ENCODE results near the gene COG7. TPM values are rescaled to one million over a fixed set of nuclear protein-coding genes. Genes with fewer than 3 reads are reported as not detected.
"Not testable (repeated sequence)": the region's sequence is repeated elsewhere in the genome, so short reads cannot be mapped to it uniquely, and the experiment has no call there.

Gene COG7
- total RNA-seq, 1 experiment from 2014 or later = 12.8 TPM

DNA sequence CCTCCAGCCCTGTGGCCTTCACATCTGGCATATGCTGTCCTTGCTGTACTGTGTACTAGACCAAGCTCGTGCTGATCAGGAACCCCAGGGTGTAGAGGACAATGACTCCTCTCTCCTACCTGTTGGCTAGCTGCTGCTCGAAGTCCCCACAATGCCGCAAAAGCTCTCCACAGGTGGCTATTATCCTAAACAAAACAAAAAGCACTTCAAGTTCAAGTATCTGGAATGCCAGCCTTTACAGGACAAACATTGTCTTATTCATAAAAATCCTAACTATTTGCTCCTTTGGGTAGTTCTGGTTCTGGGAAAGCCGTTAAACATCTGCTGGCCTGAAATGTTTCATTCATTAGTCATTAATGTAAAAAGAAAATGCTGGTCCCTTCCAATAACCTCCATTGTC lies 42.8 kb downstream of the COG7 start:
- DNase-seq (ENCODE audit: low read depth) = no peak

DNA sequence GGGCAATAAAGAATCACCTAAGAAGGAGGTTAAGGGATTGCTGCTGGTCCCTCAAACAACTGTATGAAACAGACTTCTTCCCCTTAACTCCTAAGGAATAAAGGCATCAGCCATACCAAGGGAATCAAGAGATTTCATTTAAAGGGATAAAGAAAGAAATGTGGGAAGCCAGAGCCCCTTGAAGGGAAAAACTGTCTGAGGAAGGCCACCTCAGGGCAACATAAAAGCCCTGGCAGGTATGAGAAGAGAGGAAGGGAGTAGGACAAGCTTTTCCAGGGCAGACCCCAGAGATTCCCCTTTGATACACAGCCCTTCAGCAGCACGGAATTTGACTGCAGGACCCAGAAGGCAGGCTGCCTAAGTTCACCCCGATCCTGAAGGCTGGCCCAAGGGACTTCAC lies 43.5 kb downstream of the COG7 start:
- no peak for DNase-seq (ENCODE audit: low read depth)

- no peak for DNase-seq (ENCODE audit: low read depth)
Observed at GRCh38 chr16:23408823-23409298, 44.1 kb downstream of the COG7 start.

DNA sequence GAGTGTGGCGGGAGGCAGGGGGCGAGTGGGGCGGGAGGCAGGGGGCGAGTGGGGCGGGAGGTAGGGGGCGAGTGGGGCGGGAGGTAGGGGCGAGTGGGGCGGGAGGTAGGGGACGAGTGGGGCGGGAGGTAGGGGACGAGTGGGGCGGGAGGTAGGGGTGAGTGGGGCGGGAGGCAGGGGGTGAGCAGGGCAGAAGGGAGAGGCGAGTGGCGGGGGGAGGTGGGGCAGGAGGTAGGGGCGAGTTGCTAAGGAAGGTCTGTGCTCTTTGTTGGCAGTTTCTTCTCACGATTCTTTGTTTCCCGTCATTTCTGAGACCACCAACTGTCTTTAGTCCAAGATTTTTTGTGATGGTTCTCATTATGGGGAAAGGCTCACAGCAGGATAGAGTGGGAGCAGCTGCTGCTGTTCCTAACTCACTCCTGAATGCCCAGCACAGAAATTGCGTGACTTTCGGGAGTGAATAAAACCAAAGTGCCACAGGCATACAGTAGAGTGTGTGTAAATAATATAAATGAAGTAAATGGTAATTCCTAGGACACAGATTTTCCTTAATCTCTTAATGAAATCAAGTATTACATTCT lies 44.7 kb downstream of the COG7 start:
- no peak for DNase-seq (ENCODE audit: low read depth)

DNA sequence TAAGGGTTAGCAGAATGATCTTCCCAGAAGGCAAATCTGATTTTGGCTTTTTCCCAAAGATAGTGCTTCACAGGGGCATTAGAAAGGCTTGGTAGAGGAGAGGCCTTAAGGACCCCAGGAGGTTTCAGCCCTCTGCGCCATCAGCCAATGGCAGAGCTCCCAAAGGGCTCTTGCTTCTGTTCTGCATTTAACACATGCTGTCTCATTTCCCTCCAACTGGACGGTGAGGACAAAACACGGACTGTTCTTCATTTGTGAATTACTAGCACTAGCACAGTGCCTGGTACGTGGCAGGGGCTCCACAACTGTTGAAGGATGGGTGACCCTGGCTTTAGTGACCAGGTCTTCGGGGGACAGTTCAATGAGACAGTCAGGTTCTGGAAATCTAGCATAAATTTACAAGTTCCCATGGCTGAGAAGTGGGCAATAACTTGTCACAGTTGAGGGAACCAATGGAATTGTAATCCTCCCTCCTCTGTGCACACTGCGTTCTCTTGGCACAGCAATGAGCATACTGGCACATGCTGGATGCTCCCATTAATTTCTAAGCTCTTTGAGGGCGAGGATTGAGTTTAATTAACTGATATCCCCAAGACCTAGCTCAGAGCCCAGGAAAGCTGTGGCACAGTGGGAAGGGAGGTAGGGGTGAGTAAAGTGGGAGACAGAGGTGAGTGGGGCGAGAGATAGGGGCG lies 45.4 kb downstream of the COG7 start:
- DNase-seq (ENCODE audit: low read depth) = no peak

DNA sequence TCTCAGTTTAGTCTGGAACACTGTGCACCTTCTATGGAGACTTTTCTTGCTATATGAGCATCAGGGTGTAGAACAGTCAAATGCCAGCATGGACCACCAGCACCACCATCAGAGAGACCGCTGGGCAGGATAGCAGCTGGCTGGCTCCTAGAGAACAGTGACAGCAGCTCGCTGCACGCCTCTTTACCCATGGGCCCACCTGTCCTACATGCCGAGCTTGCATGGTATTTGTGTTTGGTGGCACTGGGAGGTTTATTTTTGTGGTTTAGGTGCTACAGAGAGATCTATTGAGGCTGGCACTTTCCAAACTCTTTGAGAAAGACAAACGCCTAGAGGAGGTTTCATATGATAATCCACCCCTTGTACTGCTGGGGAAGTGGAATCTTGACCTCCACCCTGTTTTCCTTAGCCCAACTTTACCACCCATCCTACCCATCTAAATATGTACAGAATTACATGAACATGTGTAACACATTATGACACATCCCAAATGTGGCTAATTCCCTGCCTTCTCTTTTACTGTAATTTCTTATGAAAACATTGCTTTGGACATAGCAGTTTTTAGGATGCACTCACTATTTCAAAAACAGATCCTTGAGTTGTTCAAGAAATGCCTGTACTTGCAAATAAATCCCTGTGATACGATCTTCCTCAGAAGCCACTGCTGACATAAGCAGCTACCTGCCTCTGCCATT lies 46.3 kb downstream of the COG7 start:
- no peak for DNase-seq (ENCODE audit: low read depth)

DNA sequence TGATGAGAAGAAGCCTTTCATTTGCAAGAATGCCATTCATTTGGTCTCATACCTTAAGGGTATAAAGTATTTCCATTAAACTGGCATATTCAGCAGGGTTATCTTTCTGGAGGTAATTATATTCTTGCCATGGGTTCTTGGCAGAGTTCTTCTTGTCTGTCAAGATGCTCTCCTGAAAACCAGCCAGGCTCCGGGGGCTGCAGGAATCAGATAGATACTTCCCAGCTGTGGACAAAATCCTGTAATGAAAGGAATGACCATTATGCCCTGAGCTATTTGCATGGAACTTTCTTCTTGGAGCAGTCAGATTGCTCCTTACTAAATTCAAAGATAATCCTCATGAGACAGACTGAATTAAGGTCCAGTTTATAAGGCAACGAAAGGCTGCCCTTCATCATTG lies 47.0 kb downstream of the COG7 start:
- no peak for DNase-seq (ENCODE audit: low read depth)

DNA sequence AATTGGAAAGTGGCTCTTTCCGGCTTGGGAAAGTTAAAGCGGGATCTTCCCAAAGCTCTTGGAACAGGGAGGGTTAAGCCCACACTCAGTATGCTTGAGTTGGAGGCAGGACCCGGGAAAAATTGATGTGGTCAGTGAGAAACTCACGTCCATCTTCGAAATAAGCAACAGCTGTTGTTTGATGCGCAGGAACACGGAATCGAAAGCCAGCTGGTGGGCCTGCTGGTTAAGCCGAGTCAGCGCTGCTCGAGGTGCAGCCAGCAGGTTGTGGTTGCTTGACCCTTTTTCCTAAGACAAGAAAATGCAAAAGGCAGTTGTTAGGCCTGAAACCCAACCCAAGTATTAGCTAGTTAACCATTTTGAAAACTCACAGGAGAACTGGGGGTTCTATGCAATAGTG lies 49.4 kb downstream of the COG7 start:
- DNase-seq (ENCODE audit: low read depth) = no peak

DNA sequence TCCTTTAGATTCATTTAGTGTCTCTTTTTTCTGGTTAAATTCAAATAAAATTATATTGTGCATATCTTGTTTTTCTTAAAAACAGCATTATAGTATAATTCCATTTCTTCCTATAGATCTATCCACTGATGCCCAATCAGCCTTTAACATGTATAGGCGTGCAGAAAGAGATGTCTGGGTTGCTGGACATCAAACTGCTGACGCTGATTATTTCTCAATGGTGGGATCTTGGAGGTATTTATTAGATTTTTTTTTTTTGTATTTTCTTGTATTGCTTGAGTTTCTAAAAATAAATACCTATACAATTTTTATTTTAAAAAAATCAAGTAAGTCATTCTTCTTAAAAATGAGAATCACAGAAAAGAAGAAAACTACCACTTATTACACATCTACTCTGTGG lies 50.9 kb downstream of the COG7 start:
- DNase-seq (ENCODE audit: low read depth) = no peak

GRCh38 chr16:23401139-23401538 lies 51.9 kb downstream of the COG7 start:
- DNase-seq (ENCODE audit: low read depth) = no peak

GRCh38 chr16:23400447-23400846 lies 52.5 kb downstream of the COG7 start:
- not testable (repeated sequence) for DNase-seq (ENCODE audit: low read depth)

DNA sequence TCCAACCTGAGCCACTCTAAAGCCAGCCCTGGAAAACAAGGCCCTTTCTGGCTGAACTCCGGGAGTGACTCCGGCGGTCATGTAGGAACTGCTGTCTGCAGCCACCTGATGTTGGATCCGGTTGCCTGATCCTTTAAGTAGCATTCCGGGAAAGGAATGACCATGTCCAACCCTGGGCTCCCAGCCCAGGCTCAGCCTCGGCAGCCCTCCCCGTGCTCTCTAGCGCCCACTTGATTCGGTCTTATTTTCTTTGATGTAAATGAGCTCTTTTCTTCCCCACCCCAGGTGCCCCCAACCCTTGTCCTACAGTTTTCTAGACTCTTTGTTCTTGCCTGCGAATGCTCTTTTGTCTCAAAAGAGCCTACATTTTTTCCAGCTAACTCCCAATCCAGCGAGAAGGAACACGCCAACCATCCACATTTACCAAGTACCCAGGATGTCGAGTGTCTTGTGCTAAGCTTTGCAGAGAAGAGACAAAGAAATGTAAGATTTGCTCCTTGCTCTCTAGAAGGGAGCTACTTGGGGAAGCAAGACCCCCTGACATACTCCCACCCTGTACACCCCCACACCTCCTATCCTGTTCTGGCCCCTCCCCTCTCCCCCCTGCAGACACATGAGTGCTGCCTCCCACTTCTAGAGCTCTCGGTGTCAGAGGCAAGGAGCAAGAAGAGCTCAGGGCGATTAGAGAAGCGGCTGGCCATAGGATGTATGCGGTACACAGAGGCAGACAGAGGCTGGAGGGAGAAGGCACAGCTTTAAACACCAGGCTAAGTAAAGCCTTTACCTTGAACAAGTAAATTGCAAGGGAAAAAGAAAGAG lies 53.8 kb downstream of the COG7 start:
- no peak for DNase-seq (ENCODE audit: low read depth)

GRCh38 chr16:23397464-23397863 lies 55.5 kb downstream of the COG7 start:
- DNase-seq (ENCODE audit: low read depth) = no peak

- no peak for DNase-seq (ENCODE audit: low read depth)
Observed at GRCh38 chr16:23395732-23396131, 57.3 kb downstream of the COG7 start.

GRCh38 chr16:23394141-23394831 lies 58.7 kb downstream of the COG7 start:
- no peak for DNase-seq (ENCODE audit: low read depth)

- no peak for DNase-seq (ENCODE audit: low read depth)
Observed at GRCh38 chr16:23392223-23392600, 60.8 kb downstream of the COG7 start.

DNA sequence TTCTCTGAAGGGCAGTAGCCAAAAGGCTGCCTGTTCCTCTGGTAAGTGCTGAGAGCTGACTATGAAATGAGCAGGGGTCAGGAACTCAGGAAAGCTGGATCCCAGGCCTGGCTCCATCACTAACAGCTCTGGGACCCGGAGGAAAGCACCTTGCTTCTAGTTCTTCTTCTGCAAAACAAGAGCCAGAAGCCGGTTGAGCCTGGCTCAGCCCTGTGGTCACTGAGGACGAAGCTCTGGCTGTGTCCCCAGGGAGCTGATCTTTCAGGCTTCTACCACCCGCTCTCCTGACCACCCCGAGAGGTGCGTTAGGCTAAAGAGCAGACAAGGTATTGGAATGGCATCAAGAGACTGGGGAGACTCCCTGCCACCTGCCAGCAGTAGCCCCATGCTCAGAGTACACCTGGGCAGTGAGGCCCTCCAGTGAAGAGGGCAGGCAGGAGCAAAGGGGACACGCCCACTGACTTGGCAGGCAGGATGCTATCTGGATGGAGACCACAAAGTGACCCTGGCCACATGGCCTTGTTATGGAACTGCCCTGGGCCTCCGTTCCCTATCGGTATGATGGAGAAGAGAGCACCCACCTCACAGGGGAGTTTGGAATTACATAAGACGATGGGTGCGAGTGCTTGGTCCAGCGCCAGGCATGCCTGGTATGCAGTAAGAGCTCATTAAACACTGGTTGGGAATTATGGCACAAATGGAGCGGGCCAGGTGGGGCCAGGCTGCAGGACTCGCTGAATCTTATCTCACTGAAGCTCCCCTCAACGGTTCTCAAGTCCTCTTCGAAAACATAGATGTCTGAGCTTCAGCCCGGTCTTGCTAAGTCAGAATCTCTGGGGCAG lies 61.4 kb downstream of the COG7 start:
- DNase-seq (ENCODE audit: low read depth) = no peak

GRCh38 chr16:23389936-23390335 lies 63.1 kb downstream of the COG7 start:
- DNase-seq (ENCODE audit: low read depth) = not testable (repeated sequence)

DNA sequence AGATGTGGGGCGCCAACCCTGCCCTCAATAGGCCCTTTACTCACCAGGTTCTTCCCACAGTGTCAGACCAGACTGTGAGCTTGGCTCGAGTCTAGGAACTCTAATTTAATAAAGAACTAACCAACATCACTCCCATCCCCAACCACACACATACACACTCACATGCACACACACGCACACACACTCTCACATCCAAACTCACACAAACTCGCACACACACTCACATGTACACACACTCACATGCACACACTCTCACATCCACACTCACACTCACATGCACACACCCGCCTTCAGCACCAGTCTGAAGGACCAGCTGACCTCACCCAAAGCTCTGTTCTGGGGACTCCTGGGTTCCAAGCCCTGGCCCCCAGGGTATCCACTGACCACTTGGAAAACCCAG lies 63.8 kb downstream of the COG7 start:
- no peak for DNase-seq (ENCODE audit: low read depth)

DNA sequence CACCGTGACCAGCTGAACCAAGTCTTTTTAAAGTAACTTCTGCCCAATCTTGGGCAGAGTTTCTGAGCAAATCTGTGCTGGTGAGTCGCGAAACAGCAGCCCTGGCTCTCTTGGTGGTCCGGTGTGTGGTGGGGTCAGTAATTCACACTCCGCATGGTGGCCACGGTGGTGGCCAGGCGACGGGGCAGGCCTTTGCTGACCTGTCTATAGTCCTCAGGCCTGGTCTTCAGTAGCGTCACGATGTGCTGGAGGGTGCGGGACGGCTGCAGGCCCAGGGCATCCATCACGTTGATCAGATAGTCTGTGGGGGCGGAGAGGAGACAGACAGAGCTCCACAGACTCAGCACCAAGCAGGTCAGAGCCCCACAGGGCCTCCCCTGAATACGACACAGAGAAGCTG lies 64.2 kb downstream of the COG7 start:
- DNase-seq (ENCODE audit: low read depth) = no peak

Data from HT1080 (cell line).